ENCODE results near the gene PLEKHO2. TPM values are rescaled to one million over a fixed set of nuclear protein-coding genes. Genes with fewer than 3 reads are reported as not detected.

PLEKHO2 gene
- total RNA-seq, 2 donors from 2014 or later: 4.4 to 13.6 TPM

DNA sequence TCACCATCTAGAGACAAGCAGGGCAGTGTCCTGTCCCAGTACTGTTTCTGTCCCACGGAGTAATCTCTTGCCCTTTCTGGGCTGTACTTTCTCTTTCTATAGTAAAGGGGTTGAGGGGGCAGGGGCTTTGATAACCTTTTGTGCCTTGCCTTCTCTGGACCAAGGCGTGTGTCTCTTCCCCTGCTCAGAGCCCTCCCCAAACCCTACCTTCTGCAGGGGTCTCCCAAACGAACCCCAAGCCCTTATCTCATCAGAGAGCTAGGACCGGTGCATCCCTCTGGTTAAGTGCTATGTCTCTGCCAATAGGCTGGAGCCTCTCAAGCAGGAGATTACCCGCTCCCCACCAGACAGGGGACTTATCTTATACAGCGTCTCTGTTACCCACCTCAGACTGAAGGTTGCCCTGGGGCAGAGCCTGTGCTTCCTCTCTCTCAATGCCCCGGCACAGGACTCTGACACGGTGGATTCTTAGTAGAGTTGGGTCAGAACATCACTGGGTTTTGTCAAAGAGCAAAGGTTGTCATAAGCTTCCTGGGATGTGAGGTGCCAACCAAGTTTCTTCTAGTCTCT lies 2.9 kb downstream of the PLEKHO2 start:
- H3K27me3 ChIP-seq: no peaks in the 10 kb centered on the region
- DNase-seq: no peak
- peak overlapping the region; percentile 81 for H3K27ac ChIP-seq
- no peaks in the 10 kb centered on the region for H3K9me3 ChIP-seq
- TF ChIP-seq, protein P1, sequence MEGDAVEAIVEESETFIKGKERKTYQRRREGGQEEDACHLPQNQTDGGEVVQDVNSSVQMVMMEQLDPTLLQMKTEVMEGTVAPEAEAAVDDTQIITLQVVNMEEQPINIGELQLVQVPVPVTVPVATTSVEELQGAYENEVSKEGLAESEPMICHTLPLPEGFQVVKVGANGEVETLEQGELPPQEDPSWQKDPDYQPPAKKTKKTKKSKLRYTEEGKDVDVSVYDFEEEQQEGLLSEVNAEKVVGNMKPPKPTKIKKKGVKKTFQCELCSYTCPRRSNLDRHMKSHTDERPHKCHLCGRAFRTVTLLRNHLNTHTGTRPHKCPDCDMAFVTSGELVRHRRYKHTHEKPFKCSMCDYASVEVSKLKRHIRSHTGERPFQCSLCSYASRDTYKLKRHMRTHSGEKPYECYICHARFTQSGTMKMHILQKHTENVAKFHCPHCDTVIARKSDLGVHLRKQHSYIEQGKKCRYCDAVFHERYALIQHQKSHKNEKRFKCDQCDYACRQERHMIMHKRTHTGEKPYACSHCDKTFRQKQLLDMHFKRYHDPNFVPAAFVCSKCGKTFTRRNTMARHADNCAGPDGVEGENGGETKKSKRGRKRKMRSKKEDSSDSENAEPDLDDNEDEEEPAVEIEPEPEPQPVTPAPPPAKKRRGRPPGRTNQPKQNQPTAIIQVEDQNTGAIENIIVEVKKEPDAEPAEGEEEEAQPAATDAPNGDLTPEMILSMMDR (IDR thresholded peaks at IDR 0.05): no peak
- H3K36me3 ChIP-seq: no peaks in the 10 kb centered on the region
- intact Hi-C loops (cut with DNase I): no loop called here
- H3K4me1 ChIP-seq: no peaks in the 10 kb centered on the region
- H3K9ac ChIP-seq (ENCODE audit: low read depth in 2 of 2, low read length in 2 of 2): peak overlapping the region; percentile 54 to 73
- peak overlapping the region; percentile 85 for H3K4me3 ChIP-seq

DNA sequence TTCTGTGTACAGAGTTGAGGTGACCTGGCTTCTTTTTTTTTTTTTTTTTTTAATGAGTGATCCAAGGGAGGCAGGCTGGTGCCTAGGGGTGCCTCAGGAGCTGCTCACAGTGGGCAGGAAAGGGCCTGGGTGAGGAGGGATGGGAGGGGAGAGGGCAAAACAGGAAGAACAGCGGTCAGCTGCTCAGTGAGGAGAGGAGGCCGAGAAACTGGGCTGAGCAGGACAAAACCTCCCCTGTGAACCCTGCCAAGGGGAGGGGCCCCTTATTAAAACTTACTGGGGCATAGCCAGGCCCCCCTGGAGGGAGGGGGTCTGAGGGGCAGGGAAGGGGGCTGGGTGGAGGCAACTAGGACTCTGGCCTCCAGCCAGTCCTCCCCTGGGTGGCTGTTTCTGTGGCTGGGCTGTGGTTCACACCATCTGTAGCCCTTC lies 3.5 kb downstream of the PLEKHO2 start:
- H3K4me3 ChIP-seq: peak overlapping the region; percentile 85
- H3K9ac ChIP-seq (ENCODE audit: low read depth in 2 of 2, low read length in 2 of 2): peak overlapping the region; percentile 54 to 73
- no peak for DNase-seq
- H3K9me3 ChIP-seq: no peaks in the 10 kb centered on the region
- no peaks in the 10 kb centered on the region for H3K4me1 ChIP-seq
- H3K36me3 ChIP-seq: no peaks in the 10 kb centered on the region
- intact Hi-C loops (cut with DNase I): no loop called here
- H3K27ac ChIP-seq: peak overlapping the region; percentile 81
- TF ChIP-seq, protein P1 (IDR thresholded peaks at IDR 0.05): no peak
- H3K27me3 ChIP-seq: no peaks in the 10 kb centered on the region

DNA sequence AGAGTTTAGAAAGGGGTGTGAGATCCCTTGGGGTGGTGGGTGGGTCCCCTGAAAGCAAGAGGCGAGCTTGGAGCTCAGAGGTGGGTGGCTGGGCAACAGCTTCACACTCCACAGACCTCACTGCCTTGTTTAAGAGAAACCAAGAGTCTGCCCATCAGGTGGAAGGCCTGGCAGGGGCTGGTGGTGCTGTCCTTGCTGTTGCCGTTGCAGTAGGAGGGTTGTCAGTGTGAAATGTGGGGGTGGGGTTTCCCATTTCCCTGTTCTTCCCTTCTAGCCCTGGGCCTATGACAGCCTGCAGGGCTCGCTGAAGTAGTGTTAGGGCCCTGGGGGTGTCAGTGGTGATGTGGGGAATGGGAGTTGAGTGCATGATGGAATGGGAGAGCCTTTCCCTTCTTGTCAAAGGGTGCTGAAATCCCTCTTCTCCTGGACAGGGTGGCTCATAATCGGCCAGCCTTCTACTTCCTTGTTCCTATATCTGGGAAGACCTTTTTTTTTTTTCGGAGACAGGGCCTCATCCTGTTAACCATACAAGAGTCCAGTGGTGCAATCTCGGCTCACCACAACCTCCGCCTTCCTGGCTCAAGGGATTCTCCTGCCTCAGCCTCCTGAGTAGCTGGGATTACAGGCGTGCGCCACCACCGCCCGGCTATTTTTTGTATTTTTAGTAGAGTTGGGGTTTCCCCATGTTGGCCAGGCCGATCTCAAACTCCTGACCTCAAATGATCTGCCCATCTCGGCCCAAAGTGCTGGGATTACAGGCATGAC lies 4.3 kb downstream of the PLEKHO2 start:
- peak overlapping the region in 1 of 2 donors; percentile 73 for H3K9ac ChIP-seq (ENCODE audit: low read depth in 2 of 2, low read length in 2 of 2)
- H3K4me3 ChIP-seq: peak overlapping the region; percentile 20
- H3K27me3 ChIP-seq: no peaks in the 10 kb centered on the region
- no peaks in the 10 kb centered on the region for H3K36me3 ChIP-seq
- TF ChIP-seq, protein P1 (IDR thresholded peaks at IDR 0.05): no peak
- H3K4me1 ChIP-seq: no peaks in the 10 kb centered on the region
- no peak for DNase-seq
- intact Hi-C loops (cut with DNase I): no loop called here
- peak overlapping the region; percentile 81 for H3K27ac ChIP-seq
- no peaks in the 10 kb centered on the region for H3K9me3 ChIP-seq

DNA sequence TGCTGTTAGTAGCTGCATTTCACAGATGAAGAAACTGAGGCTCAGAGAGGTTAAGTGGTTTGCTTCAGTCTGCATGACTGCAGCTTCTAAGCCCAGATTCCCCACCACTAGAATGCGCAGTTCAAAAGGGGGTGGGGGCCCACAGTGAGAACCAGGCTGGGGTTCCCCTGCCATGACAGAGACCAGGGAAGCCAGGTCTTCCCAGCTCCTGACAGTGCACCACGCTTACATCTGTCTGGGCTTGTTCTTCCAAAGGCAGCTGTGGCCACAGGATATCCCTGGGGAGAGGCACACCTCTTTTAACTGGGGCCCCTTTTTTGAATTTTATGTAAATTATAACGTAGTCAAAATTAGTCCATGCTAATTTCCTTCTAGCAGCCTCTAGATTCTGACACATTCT lies 5.3 kb downstream of the PLEKHO2 start:
- H3K4me1 ChIP-seq: no peaks in the 10 kb centered on the region
- intact Hi-C loops (cut with DNase I): no loop called here
- H3K9me3 ChIP-seq: no peaks in the 10 kb centered on the region
- DNase-seq: no peak
- no peak overlapping the region for H3K9ac ChIP-seq (ENCODE audit: low read depth in 2 of 2, low read length in 2 of 2)
- H3K27me3 ChIP-seq: no peaks in the 10 kb centered on the region
- TF ChIP-seq, protein P1 (IDR thresholded peaks at IDR 0.05): no peak
- H3K36me3 ChIP-seq: no peaks in the 10 kb centered on the region
- H3K4me3 ChIP-seq: no peak overlapping the region
- H3K27ac ChIP-seq: no peak overlapping the region

DNA sequence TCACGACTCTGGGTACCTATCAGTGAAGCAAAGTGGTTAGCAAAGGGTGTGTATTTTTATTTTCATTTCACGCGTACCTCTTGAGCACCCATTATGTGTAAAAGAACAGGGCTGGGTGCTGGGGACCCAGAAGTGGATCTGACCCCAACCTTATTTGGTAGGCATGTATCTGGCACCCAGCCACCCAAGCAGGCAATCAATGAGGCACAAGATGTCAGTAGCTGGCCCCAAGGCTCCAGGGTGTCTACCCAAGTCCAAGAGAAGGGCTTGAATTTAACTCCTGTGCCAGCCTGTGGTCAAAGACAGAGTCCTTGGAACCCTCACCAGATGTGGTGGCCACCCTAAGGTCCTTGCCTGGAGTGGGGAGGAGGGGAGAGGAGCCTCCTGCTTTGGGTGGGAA lies 5.7 kb downstream of the PLEKHO2 start:
- H3K27ac ChIP-seq: no peak overlapping the region
- no peak overlapping the region for H3K9ac ChIP-seq (ENCODE audit: low read depth in 2 of 2, low read length in 2 of 2)
- no peaks in the 10 kb centered on the region for H3K36me3 ChIP-seq
- H3K4me3 ChIP-seq: no peak overlapping the region
- no peaks in the 10 kb centered on the region for H3K4me1 ChIP-seq
- H3K9me3 ChIP-seq: no peaks in the 10 kb centered on the region
- no peaks in the 10 kb centered on the region for H3K27me3 ChIP-seq
- intact Hi-C loops (cut with DNase I): no loop called here
- TF ChIP-seq, protein P1 (IDR thresholded peaks at IDR 0.05): no peak
- DNase-seq: no peak

Data from colonic mucosa (tissue), 4 donors.